NCI-H1105 (cell line): ENCODE results near the gene AP1M2.
A peak's percentile ranks its signal among the peaks of the same experiment; 100 is the strongest.

Source experiments
- DNase-seq: peaks from one replicate; lab custom pipeline; 2025; lab: John Stamatoyannopoulos, UW

Gene AP1M2

DNA sequence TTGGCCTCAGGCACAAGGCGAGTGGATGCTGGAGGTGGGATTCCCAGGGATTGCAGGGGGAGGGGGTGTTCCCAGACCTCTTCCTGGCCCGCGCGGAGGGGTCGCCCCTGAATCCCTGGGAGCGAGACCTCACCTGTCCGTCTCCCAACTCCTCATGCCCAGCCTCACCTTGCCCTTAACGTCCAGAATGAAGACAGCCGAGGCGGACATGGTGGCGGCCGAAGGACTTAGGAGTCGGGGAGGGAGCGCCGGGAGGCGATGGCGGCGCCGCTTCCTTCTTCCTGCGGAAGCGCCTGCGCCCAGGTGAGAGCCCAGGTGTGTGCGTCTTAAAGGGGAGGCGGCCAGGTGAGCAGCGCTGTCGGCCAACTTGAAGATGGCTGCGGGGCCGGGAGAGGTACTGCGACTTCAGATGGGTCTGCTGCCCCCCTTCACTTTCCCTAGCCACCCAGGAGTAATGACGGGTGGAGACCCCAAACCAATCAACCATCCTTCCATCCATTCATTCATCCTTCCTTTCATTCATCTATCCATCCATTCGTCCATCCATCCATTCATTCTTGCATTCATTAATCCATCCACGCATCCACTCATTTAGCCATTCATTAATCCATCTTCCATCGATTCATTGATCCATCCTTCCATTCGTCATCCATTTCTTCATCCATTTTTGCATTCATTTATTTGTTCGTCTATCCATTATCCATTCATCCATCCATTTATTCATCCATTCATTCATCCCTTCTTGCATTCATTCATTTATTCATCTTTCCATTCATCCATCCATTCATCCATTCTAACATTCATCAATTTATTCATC is at the start of gene AP1M2:
TSS of gene AP1M2 (minus strand) at position 291 of the 817 bp plus-strand sequence. CDS start at position 210, 81 bp downstream.
- peak; percentile 69 for DNase-seq

DNA sequence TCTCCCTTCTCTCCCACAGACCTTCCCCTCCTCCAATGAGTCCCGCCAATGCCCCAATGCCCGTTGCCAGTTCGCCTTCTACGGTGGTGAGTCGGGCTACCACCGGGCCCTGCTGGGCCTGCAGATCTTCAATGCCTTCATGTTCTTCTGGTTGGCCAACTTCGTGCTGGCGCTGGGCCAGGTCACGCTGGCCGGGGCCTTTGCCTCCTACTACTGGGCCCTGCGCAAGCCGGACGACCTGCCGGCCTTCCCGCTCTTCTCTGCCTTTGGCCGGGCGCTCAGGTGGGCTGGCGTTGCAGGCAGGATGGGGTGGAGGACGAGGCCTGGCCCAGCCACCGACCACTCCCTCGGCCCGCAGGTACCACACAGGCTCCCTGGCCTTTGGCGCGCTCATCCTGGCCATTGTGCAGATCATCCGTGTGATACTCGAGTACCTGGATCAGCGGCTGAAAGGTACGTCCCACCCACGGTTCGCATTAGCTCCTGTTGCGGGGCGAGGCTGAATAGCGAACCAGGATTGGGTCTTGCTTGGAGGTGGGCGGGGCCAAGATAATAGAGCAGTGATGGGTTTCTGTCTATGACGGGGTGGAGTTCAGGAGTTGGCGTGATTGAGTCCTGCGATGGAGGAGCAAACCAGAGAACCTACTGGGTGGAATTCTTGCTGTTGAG is 49.3 kb upstream of the AP1M2 start:
- DNase-seq: no peak

GRCh38 chr19:10634963-10635362 is 47.9 kb upstream of the AP1M2 start:
- DNase-seq: no peak

- no peak for DNase-seq
Measured at GRCh38 chr19:10634430-10634829, 47.3 kb upstream of the AP1M2 start.

- no peak for DNase-seq
Measured at GRCh38 chr19:10631874-10632273, 44.8 kb upstream of the AP1M2 start.

- no peak for DNase-seq
Measured at GRCh38 chr19:10625762-10626138, 38.6 kb upstream of the AP1M2 start.

GRCh38 chr19:10625003-10625761 is 38.1 kb upstream of the AP1M2 start, which contains the start of gene SLC44A2:
Gene SLC44A2, plus strand, starts transcription at chr19:10625553. Its CDS starts 81 bp downstream, at chr19:10625634.
- peak; percentile 77 for DNase-seq

DNA sequence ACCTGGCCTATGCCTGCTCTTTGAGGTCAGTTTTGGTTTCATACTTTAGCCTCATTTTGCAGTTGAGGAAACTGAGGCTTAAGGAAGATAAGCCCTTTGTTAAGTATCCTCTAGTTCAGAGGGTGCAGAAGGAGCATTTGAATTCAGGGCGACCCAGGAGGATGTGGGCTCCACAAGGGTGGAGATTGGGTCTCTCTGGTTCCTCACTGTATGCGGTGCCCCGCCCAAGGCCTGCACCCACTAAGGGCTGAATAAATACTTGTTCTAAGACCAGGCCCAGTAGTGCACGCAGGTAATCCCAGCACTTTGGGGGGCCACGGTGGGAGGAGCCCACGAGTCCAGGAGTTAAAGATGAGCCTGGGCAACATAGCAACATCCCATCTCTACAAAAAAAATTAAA is 37.5 kb upstream of the AP1M2 start:
- DNase-seq: no peak

DNA sequence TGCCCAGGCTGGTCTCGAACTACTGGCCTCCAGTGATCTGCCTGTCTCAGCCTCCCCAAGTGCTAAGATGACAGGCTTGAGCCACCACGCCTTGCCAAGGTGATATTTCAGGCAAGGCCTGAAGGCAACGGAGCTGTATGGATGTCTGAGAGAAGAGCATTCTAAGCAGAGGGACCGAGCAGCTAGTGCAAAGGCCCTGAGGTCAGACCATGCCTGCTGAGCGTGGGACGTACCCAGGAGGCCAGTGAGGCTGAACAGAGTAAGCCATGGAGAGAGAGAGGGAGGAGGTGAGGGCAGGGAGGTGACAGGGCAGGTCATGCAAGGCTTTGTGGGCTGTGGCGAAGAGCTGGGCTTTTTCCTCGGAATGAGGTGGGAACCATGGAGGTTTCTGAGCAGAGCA is 34.9 kb upstream of the AP1M2 start:
- DNase-seq: no peak

DNA sequence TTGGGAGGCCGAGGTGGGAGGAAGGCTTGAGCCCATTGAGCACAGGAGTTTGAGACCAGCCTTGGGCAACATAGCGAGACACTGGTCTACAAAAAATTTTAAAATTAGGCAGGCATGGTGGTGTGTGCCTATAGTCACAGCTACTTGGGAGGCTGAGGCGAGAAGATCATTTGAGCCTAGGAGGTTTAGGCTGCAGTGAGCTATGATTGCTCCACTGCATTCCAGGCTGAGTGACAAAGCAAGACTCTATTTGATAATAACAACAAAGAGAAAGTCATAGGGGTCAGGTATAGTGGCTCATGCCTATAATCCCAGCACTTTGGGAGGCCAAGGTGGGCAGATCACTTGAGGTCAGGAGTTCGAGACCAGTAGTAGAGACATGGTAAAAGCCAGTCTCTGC is 33.7 kb upstream of the AP1M2 start:
- no peak for DNase-seq

DNA sequence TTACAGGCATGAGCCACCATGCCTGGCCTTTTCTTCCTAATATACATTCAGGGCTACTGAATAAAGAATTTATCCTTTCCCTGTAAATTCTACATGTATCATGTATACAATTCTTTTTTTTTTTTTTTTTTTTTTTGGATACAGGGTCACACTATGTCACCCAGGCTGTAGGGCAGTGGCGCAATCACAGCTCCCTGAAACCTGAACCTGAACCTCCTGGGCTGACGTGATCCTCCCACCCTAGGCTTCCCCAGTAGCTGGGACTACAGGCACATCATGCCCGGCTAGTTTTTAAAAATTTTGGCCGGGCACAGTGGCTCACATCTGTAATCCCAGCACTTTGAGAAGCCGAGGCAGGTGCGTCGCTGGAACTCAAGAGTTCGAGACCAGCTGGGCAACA is 31.7 kb upstream of the AP1M2 start:
- DNase-seq: no peak

DNA sequence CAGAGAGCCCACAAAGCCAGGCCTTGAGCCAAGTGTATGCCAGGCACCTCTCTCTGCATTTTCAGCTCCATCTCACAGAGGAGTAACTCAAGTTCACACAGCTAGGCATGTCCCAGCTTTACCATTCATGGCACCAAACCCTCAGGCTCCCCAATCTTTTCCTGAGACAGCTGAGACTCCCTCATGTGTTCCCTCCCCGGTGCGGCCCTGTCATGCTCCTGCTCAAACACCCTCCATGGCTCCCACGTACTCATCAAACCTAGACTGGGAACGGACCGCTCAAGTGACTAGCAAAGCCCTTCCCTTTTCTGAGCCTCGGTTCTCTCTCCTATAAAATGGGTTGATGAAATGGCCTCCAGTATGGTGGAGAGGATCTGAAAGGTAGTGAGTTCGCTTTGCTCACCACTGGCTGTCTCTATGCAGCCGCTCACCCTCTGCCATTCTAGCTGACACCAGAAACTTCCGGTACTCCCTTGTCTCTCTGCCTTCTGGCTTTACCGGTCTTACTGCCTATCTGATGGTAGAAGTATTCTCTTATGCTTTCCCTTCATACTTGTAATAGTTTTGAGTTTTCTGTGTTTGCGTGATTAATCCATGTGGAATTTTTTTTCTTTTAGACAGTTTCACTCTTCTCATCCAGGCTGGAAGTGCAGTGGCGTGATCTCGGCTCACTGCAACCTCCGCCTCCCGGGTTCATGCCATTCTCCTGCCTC is 30.5 kb upstream of the AP1M2 start:
- no peak for DNase-seq

DNA sequence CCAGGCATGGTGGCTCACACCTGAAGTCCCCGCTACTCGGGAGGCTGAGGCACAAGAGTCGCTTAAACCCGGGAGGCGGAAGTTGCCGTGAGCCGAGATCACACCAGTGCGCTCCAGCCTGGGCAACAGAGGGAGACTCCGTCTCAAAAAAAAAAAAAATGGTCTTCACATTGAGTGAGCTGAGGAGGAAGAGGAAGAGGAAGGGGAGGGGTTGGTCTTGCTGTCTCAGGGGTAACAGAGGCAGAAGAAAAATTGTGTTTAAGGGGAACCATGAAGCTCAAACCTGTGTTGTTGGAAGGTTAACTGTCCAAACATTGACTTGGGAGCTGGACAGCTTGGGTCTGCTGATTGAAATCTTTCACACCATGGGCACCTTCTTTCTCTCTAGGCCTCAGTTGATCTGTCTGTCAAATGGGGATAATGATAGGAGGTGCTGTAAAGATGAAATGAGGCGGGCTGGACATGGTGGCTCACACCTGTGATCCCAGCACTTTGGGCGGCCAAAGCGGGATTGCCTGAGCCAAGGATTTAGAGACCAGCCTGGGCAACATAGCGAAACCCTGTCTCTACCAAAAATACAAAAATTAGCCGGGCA is 28.4 kb upstream of the AP1M2 start:
- no peak for DNase-seq

- no peak for DNase-seq
Measured at GRCh38 chr19:10612499-10613119, 25.5 kb upstream of the AP1M2 start.

- DNase-seq: no peak
Measured at GRCh38 chr19:10611907-10612306, 24.8 kb upstream of the AP1M2 start.

DNA sequence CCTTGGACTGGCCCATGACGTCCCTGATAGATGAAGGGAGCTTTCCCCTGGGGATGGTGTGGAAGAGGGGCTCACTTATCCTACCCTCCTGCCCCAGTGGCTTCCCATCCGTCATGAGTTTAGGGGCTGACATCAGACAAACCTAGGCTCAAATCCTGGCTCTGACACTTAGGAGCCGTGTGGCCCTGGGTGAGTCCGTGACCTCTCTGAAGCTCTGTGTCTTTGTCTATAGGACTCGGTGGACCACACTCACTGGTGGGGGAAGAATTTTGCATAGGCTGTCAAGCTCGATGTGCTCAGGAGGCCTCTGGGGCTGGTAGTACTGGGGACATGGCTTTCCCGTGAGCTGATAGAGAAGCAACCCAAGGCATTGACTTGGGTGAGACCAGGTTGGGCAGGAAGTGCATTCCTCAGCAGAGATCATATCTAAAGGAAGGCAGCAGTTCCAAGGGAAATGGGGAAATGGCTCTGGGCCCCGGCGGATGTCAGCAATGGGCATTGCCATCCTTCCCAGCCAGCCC is 17.4 kb upstream of the AP1M2 start:
- DNase-seq: no peak

DNA sequence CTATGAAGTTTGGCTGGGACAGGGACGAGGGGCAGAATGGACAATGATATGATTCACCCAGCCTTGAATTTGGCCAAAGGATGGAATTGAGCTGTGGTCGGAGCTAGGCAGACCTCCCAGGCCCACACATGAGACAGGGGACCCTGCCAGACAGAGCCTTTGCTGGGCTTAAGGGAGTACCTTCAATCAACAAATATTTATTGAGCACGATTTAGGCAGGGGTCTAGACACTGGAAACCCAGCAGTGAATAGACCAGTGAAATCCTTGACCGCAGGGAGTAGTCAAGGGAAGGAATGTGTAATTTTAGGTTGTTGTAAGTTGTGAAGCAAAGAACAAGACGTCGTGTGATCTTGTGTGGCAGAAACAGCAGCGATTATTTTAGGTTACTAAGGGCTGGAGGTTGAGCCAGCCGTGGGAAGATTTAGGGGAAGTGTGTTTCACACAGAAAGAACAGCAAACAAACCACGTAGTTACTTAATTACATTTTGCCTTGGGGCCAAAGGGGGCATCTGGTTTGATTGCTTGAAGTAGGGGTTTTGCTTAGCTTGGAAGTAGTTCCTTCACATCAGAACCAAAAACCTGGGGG is 16.9 kb upstream of the AP1M2 start:
- DNase-seq: no peak

GRCh38 chr19:10603084-10603872 is 16.2 kb upstream of the AP1M2 start:
- DNase-seq: no peak

- DNase-seq: peak; percentile 72
Measured at GRCh38 chr19:10602330-10603083, 15.4 kb upstream of the AP1M2 start.
